ENCODE results near the gene BCL2A1. TPM values are rescaled to one million over a fixed set of nuclear protein-coding genes. Genes with fewer than 3 reads are reported as not detected.
"Not testable (repeated sequence)": the region's sequence is repeated elsewhere in the genome, so short reads cannot be mapped to it uniquely, and the experiment has no call there.

The BCL2A1 gene
- total and polyA plus RNA-seq, 2 donors (not counting 1 experiment from before 2014, with no cell fraction given), result 0.31 to 8.9 TPM

DNA sequence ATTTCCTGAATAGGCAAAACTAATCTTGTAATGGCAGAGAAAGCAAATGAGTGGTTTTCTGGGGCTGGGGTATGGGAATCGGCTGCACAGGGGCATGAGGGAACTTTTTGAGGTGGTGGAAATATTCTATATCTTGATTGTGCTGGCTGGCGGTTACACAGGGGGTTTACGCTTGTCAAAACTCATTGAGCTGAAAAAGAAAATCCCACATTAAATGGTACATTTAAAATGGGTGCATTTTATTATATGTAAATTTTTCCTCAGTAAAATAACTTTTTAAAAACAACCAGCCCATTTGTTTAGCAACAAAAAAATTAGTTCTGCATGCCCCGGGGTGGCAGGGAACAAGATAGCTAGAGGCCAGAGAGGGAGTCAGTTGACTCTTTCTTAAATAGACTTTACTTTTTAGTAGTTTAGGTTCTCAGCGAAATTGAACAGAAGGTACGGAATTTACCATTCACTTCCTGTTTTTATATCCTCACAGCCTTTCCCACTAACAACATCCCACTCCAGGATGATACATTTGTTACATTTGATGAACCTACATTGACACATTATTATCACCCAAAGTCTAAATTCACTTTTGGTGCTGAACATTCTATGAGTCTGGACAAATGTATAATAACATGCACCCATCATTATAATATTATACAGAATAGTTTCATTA lies 41.2 kb upstream of the BCL2A1 start:
- Histone ChIP-seq H2AFZ (ENCODE audit: low read length) (no peak overlapping the region), H3K4me3 (replicated peaks in 1 of 4; ENCODE audit: control extremely low read depth in 1 of 4, insufficient read depth in 1 of 4, low read depth in 3 of 4, low read length in 4 of 4) (no peak overlapping the region), H3K4me1 (ENCODE audit: control insufficient read depth, extremely low read depth, insufficient read depth, low read length) (peaks cover 7% of the 10 kb centered on the region), H3K79me2 (ENCODE audit: control insufficient read depth, insufficient read depth, low read length) (no peaks in the 10 kb centered on the region), H3K9ac (ENCODE audit: insufficient read depth, low read length) (no peak overlapping the region), H4K20me1 (ENCODE audit: control insufficient read depth, extremely low read depth, insufficient read depth, low read length) (no peaks in the 10 kb centered on the region), H3K36me3 (ENCODE audit: control insufficient read depth, insufficient read depth, low read length) (no peaks in the 10 kb centered on the region), H3K9me3 (ENCODE audit: control insufficient read depth, insufficient read depth, low read depth, low read length) (no peaks in the 10 kb centered on the region), H3K4me2 (ENCODE audit: extremely low read depth, insufficient read depth, low read length) (no peak overlapping the region), H3K27ac (ENCODE audit: insufficient read depth, low read length) (no peak overlapping the region), H3K27me3 (ENCODE audit: control insufficient read depth, insufficient read depth, low read length) (no peaks in the 10 kb centered on the region)
- no peak for DNase-seq (ENCODE audit: low read depth in 2 of 2)
- TF ChIP-seq CTCF (conservative IDR thresholded peaks at IDR 0.05 in 1 of 2, IDR thresholded peaks at IDR 0.05 in 1 of 2; ENCODE audit: low read depth in 1 of 2, low read length in 2 of 2) (no peak), EZH2 (IDR thresholded peaks at IDR 0.05; ENCODE audit: low read length, missing control alignments) (no peak)

GRCh38 chr15:80011596-80011995 lies 40.6 kb upstream of the BCL2A1 start:
- Histone ChIP-seq H3K9me3 (ENCODE audit: control insufficient read depth, insufficient read depth, low read depth, low read length) (no peaks in the 10 kb centered on the region), H3K36me3 (ENCODE audit: control insufficient read depth, insufficient read depth, low read length) (no peaks in the 10 kb centered on the region), H3K4me1 (ENCODE audit: control insufficient read depth, extremely low read depth, insufficient read depth, low read length) (peaks cover 7% of the 10 kb centered on the region), H3K9ac (ENCODE audit: insufficient read depth, low read length) (no peak overlapping the region), H3K27me3 (ENCODE audit: control insufficient read depth, insufficient read depth, low read length) (no peaks in the 10 kb centered on the region), H4K20me1 (ENCODE audit: control insufficient read depth, extremely low read depth, insufficient read depth, low read length) (no peaks in the 10 kb centered on the region), H3K4me3 (replicated peaks in 1 of 4; ENCODE audit: control extremely low read depth in 1 of 4, insufficient read depth in 1 of 4, low read depth in 3 of 4, low read length in 4 of 4) (no peak overlapping the region), H3K4me2 (ENCODE audit: extremely low read depth, insufficient read depth, low read length) (no peak overlapping the region), H2AFZ (ENCODE audit: low read length) (no peak overlapping the region), H3K79me2 (ENCODE audit: control insufficient read depth, insufficient read depth, low read length) (no peaks in the 10 kb centered on the region), H3K27ac (ENCODE audit: insufficient read depth, low read length) (peak overlapping the region; percentile 58)
- peak in 1 of 2 donors; percentile 14 for DNase-seq (ENCODE audit: low read depth in 2 of 2)
- TF ChIP-seq EZH2 (IDR thresholded peaks at IDR 0.05; ENCODE audit: low read length, missing control alignments), result no peak
- no peak for TF ChIP-seq CTCF (conservative IDR thresholded peaks at IDR 0.05 in 1 of 2, IDR thresholded peaks at IDR 0.05 in 1 of 2; ENCODE audit: low read depth in 1 of 2, low read length in 2 of 2)

DNA sequence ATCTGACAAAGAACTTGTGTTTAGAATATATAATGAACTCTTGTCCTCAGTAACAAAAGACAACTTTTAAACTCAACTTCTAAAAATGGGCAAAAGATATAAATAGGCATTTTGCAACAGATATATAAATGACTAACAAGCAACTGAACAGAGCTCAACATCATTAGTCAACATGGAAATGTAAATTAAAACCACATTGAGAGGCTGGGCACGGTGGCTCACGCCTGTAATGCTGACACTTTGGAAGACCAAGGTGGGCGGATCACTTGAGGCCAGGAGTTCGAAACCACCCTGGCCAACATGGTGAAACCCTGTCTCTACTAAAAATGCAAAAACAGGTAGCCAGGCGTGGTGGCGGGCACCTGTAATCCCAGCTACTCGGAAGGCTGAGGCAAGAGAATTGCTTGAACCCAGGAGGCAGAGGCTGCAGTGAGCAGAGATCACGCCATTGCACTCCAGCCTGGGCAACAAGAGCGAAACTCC lies 40.1 kb upstream of the BCL2A1 start:
- not testable (repeated sequence) for H2AFZ ChIP-seq (ENCODE audit: low read length); H3K4me3 ChIP-seq (replicated peaks in 1 of 4; ENCODE audit: control extremely low read depth in 1 of 4, insufficient read depth in 1 of 4, low read depth in 3 of 4, low read length in 4 of 4); H3K36me3 ChIP-seq (ENCODE audit: control insufficient read depth, insufficient read depth, low read length); H3K79me2 ChIP-seq (ENCODE audit: control insufficient read depth, insufficient read depth, low read length); H3K4me2 ChIP-seq (ENCODE audit: extremely low read depth, insufficient read depth, low read length); H3K27me3 ChIP-seq (ENCODE audit: control insufficient read depth, insufficient read depth, low read length); H3K9me3 ChIP-seq (ENCODE audit: control insufficient read depth, insufficient read depth, low read depth, low read length); H3K4me1 ChIP-seq (ENCODE audit: control insufficient read depth, extremely low read depth, insufficient read depth, low read length); H3K9ac ChIP-seq (ENCODE audit: insufficient read depth, low read length); H4K20me1 ChIP-seq (ENCODE audit: control insufficient read depth, extremely low read depth, insufficient read depth, low read length)
- peak overlapping the region; percentile 58 for H3K27ac ChIP-seq (ENCODE audit: insufficient read depth, low read length)
- DNase-seq (ENCODE audit: low read depth in 2 of 2), result peak; percentile 91 to 92

Measured in fibroblast of lung (primary cell).